Occipital lobe (tissue), 2 donors: ENCODE data around the gene LRRIQ1. TPM values are rescaled to one million over a fixed set of nuclear protein-coding genes. Genes with fewer than 3 reads are reported as not detected.
"Not testable (repeated sequence)": the region's sequence is repeated elsewhere in the genome, so short reads cannot be mapped to it uniquely, and the experiment has no call there.

ENCODE experiments used
- DNase-seq: peaks from one replicate; lab custom pipeline; 2025; lab: John Stamatoyannopoulos, UW
- total RNA-seq: library from RNA; depleted of rRNA; stranded (reverse); fragments of >200 nt; gene quantifications from one replicate; pipeline ENCODE4 v1.2.3, GENCODE V29; 2014

The LRRIQ1 gene
- total RNA-seq, 1 donor from 2014 or later: 7.0 TPM

- no peak for DNase-seq
Measured at GRCh38 chr12:85186236-85186635, 150.1 kb downstream of the LRRIQ1 start.

GRCh38 chr12:85188619-85189018 lies 152.5 kb downstream of the LRRIQ1 start:
- no peak for DNase-seq

- no peak for DNase-seq
Measured at GRCh38 chr12:85190728-85191127, 154.6 kb downstream of the LRRIQ1 start.

- not testable (repeated sequence) for DNase-seq
Measured at GRCh38 chr12:85203809-85204208, 167.7 kb downstream of the LRRIQ1 start.

GRCh38 chr12:85206543-85206942 lies 170.4 kb downstream of the LRRIQ1 start:
- DNase-seq: no peak

GRCh38 chr12:85224339-85224738 lies 188.2 kb downstream of the LRRIQ1 start:
- not testable (repeated sequence) for DNase-seq

- no peak for DNase-seq
Measured at GRCh38 chr12:85225501-85225900, 189.3 kb downstream of the LRRIQ1 start.

GRCh38 chr12:85237327-85237726 lies 201.2 kb downstream of the LRRIQ1 start:
- DNase-seq: no peak

- no peak for DNase-seq
Measured at GRCh38 chr12:85244561-85244960, 208.4 kb downstream of the LRRIQ1 start.

- no peak for DNase-seq
Measured at GRCh38 chr12:85253853-85254252, 217.7 kb downstream of the LRRIQ1 start.

GRCh38 chr12:85257671-85258070 lies 221.5 kb downstream of the LRRIQ1 start:
- DNase-seq: no peak

- no peak for DNase-seq
Measured at GRCh38 chr12:85260447-85260846, 224.3 kb downstream of the LRRIQ1 start.

GRCh38 chr12:85260896-85261295 lies 224.7 kb downstream of the LRRIQ1 start:
- DNase-seq: no peak

GRCh38 chr12:85266356-85266755 lies 230.2 kb downstream of the LRRIQ1 start:
- no peak for DNase-seq

GRCh38 chr12:85273381-85274314 lies 237.5 kb downstream of the LRRIQ1 start:
- DNase-seq: no peak

GRCh38 chr12:85274315-85274651 lies 238.1 kb downstream of the LRRIQ1 start:
- no peak for DNase-seq

GRCh38 chr12:85275374-85275773 lies 239.2 kb downstream of the LRRIQ1 start:
- no peak for DNase-seq

GRCh38 chr12:85277191-85277590 lies 241.0 kb downstream of the LRRIQ1 start:
- DNase-seq: no peak

GRCh38 chr12:85277900-85278597 lies 241.9 kb downstream of the LRRIQ1 start:
- no peak for DNase-seq

GRCh38 chr12:85278598-85279448 lies 242.7 kb downstream of the LRRIQ1 start:
- DNase-seq: no peak

GRCh38 chr12:85279449-85280164 lies 243.5 kb downstream of the LRRIQ1 start:
- no peak for DNase-seq
